ENCODE data around the gene IL6R.

Gene IL6R

GRCh38 chr1:154427173-154428139, 22.3 kb downstream of the IL6R start:
- no peak for DNase-seq

GRCh38 chr1:154429118-154429517, 24.0 kb downstream of the IL6R start:
- DNase-seq = no peak

- no peak for DNase-seq
These were observed 24.9 kb downstream of the IL6R start for GRCh38 chr1:154429841-154430611.

- DNase-seq = peak; percentile 96 to 99
These were observed 25.8 kb downstream of the IL6R start for GRCh38 chr1:154430903-154431302.

- no peak for DNase-seq
These were observed 26.6 kb downstream of the IL6R start for GRCh38 chr1:154431586-154432373.

GRCh38 chr1:154433161-154433764, 28.1 kb downstream of the IL6R start:
- DNase-seq = no peak

GRCh38 chr1:154434346-154435085, 29.4 kb downstream of the IL6R start:
- DNase-seq = no peak

GRCh38 chr1:154435599-154436200, 30.6 kb downstream of the IL6R start:
- DNase-seq = no peak

GRCh38 chr1:154436433-154436832, 31.3 kb downstream of the IL6R start:
- DNase-seq = no peak

GRCh38 chr1:154440036-154440804, 35.1 kb downstream of the IL6R start:
- DNase-seq = no peak

GRCh38 chr1:154441241-154441888, 36.2 kb downstream of the IL6R start:
- no peak for DNase-seq

GRCh38 chr1:154442006-154442740, 37.0 kb downstream of the IL6R start:
- DNase-seq = no peak

- no peak for DNase-seq
These were observed 38.3 kb downstream of the IL6R start for GRCh38 chr1:154443274-154444013.

- no peak for DNase-seq
These were observed 39.9 kb downstream of the IL6R start for GRCh38 chr1:154445040-154445472.

GRCh38 chr1:154446292-154446691, 41.1 kb downstream of the IL6R start:
- DNase-seq = no peak

GRCh38 chr1:154446789-154447188, 41.6 kb downstream of the IL6R start:
- no peak for DNase-seq

- DNase-seq = no peak
These were observed 43.2 kb downstream of the IL6R start for GRCh38 chr1:154448331-154448811.

- no peak for DNase-seq
These were observed 48.0 kb downstream of the IL6R start for GRCh38 chr1:154453161-154453560.
